Vagina (tissue), 2 donors: ENCODE measurements around the gene TNIK. TPM values are rescaled to one million over a fixed set of nuclear protein-coding genes. Genes with fewer than 3 reads are reported as not detected.

Source experiments
- DNase-seq, 2 donors: peaks; one replicate each; pipeline ENCODE4 v3.0.0-alpha.2; 2017; ENCODE audit errors: extremely low spot score in 2 of 2
- H3K27ac ChIP-seq: fragments of 200-600 bp; sonication (generic); one replicate; pipeline ENCODE4 v1.5.1; 2019
- H3K27me3 ChIP-seq: fragments of 200-600 bp; sonication (generic); one replicate; pipeline ENCODE4 v1.5.1; 2019
- H3K36me3 ChIP-seq, 2 donors: fragments of 200-600 bp; sonication (generic); one replicate each; pipeline ENCODE4 v1.5.1; 2017 to 2019
- H3K4me1 ChIP-seq: fragments of 200-600 bp; sonication (generic); one replicate; pipeline ENCODE4 v1.5.1; 2019
- H3K4me3 ChIP-seq, 2 donors: fragments of 200-600 bp; sonication (generic); 1 replicate in 1 of 2; 2 replicates in 1 of 2; pipeline ENCODE4 v1.5.1; 2016 to 2019
- H3K9me3 ChIP-seq: fragments of 200-600 bp; sonication (generic); one replicate; pipeline ENCODE4 v1.5.1; 2019
- CTCF ChIP-seq, 3 experiments: fragments of 450-650 bp in 2 of 3; fragments of 200-600 bp in 1 of 3; sonication (generic) in 1 of 3; IDR thresholded peaks; one replicate each; pipeline ENCODE4 v1.5.1; 2017 to 2019; ENCODE audit warnings: antibody characterized with exemption in 3 of 3, mild to moderate bottlenecking in 2 of 3, moderate library complexity in 2 of 3
- POLR2A ChIP-seq, 2 donors: fragments of 450-650 bp; IDR thresholded peaks; one replicate each; pipeline ENCODE4 v1.6.1; 2017; ENCODE audit warnings: antibody characterized with exemption in 2 of 2, mild to moderate bottlenecking in 2 of 2, moderate library complexity in 2 of 2
- POLR2AphosphoS5 ChIP-seq, 2 donors: sonication (generic); formaldehyde crosslinking; IDR thresholded peaks; one replicate each; pipeline ENCODE4 v1.9.0; 2017; ENCODE audit warnings: antibody characterized with exemption in 2 of 2, mild to moderate bottlenecking in 2 of 2, low read depth in 1 of 2; ENCODE audit not compliant: insufficient read depth in 1 of 2
- intact Hi-C: fragments of 100-400 bp; cut with DNase I; formaldehyde crosslinking; loops from one replicate; pipeline ENCODE4 v1.15.1; 2023
- total RNA-seq: library from RNA; depleted of rRNA; stranded (reverse); fragments of >200 nt; gene quantifications from one replicate; pipeline ENCODE4 v1.2.3, GENCODE V29; 2016

The TNIK gene
- total RNA-seq, 1 donor from 2014 or later: 5.9 TPM

- TF ChIP-seq CTCF (IDR thresholded peaks at IDR 0.05) (no peak), POLR2A (IDR thresholded peaks at IDR 0.05) (no peak), POLR2AphosphoS5 (IDR thresholded peaks at IDR 0.05; ENCODE audit: insufficient read depth in 1 of 2, low read depth in 1 of 2) (no peak)
- Histone ChIP-seq H3K9me3 (no peaks in the 10 kb centered on the region), H3K27ac (no peak overlapping the region), H3K36me3 (no peaks in the 10 kb centered on the region), H3K27me3 (no peaks in the 10 kb centered on the region), H3K4me1 (peaks cover 10% of the 10 kb centered on the region), H3K4me3 (no peak overlapping the region)
- intact Hi-C loops: no loop called here
- DNase-seq: no peak
Observed at GRCh38 chr3:171404376-171404967, 55.7 kb downstream of the TNIK start.

- Histone ChIP-seq H3K4me3 (no peak overlapping the region), H3K27ac (no peak overlapping the region), H3K36me3 (no peaks in the 10 kb centered on the region), H3K27me3 (no peaks in the 10 kb centered on the region), H3K4me1 (peaks cover 10% of the 10 kb centered on the region), H3K9me3 (no peaks in the 10 kb centered on the region)
- DNase-seq: no peak
- TF ChIP-seq POLR2A (IDR thresholded peaks at IDR 0.05) (no peak), CTCF (IDR thresholded peaks at IDR 0.05) (no peak), POLR2AphosphoS5 (IDR thresholded peaks at IDR 0.05; ENCODE audit: insufficient read depth in 1 of 2, low read depth in 1 of 2) (no peak)
- intact Hi-C loops: no loop called here
Observed at GRCh38 chr3:171402281-171402680, 57.9 kb downstream of the TNIK start.

- H3K27me3 ChIP-seq: no peaks in the 10 kb centered on the region
- H3K27ac ChIP-seq: no peak overlapping the region
- no peak for DNase-seq
- TF ChIP-seq POLR2AphosphoS5 (IDR thresholded peaks at IDR 0.05; ENCODE audit: insufficient read depth in 1 of 2, low read depth in 1 of 2): no peak
- no peak for TF ChIP-seq CTCF (IDR thresholded peaks at IDR 0.05)
- no peak for TF ChIP-seq POLR2A (IDR thresholded peaks at IDR 0.05)
- H3K9me3 ChIP-seq: no peaks in the 10 kb centered on the region
- intact Hi-C loops: no loop called here
- peaks cover 10% of the 10 kb centered on the region for H3K4me1 ChIP-seq
- no peak overlapping the region for H3K4me3 ChIP-seq
- no peaks in the 10 kb centered on the region for H3K36me3 ChIP-seq
Observed at GRCh38 chr3:171401432-171401831, 58.8 kb downstream of the TNIK start.

GRCh38 chr3:171399842-171400241 is 60.4 kb downstream of the TNIK start:
- Histone ChIP-seq H3K27ac (no peak overlapping the region), H3K36me3 (no peaks in the 10 kb centered on the region), H3K9me3 (no peaks in the 10 kb centered on the region), H3K27me3 (no peaks in the 10 kb centered on the region), H3K4me3 (no peak overlapping the region), H3K4me1 (peaks cover 8% of the 10 kb centered on the region)
- intact Hi-C loops: no loop called here
- no peak for DNase-seq
- TF ChIP-seq POLR2AphosphoS5 (IDR thresholded peaks at IDR 0.05; ENCODE audit: insufficient read depth in 1 of 2, low read depth in 1 of 2) (no peak), CTCF (IDR thresholded peaks at IDR 0.05) (no peak), POLR2A (IDR thresholded peaks at IDR 0.05) (no peak)

- Histone ChIP-seq H3K9me3 (no peaks in the 10 kb centered on the region), H3K4me3 (no peak overlapping the region), H3K27me3 (no peaks in the 10 kb centered on the region), H3K36me3 (no peaks in the 10 kb centered on the region), H3K4me1 (no peaks in the 10 kb centered on the region), H3K27ac (no peak overlapping the region)
- TF ChIP-seq POLR2AphosphoS5 (IDR thresholded peaks at IDR 0.05; ENCODE audit: insufficient read depth in 1 of 2, low read depth in 1 of 2) (no peak), CTCF (IDR thresholded peaks at IDR 0.05) (no peak), POLR2A (IDR thresholded peaks at IDR 0.05) (no peak)
- intact Hi-C loops: no loop called here
- DNase-seq: no peak
Observed at GRCh38 chr3:171398343-171398742, 61.9 kb downstream of the TNIK start.
